Astrocyte (in vitro differentiated cells and primary cell): ENCODE data around the gene CPM. TPM values are rescaled to one million over a fixed set of nuclear protein-coding genes. Genes with fewer than 3 reads are reported as not detected.

ENCODE experiments used
- DNase-seq: peaks from one replicate; pipeline ENCODE4 v3.0.0-alpha.2; 2010; ENCODE audit warnings: low read depth
- FAIRE-seq: peaks from 2 replicates; lab custom pipeline; 2011; peaks lifted over from hg19 to GRCh38; lab: Jason Lieb, UNC
- H2AFZ ChIP-seq: 2 replicates; pipeline ENCODE4 v1.6.0; 2012; ENCODE audit warnings: low read depth, low read length, inconsistent platforms
- H3K27ac ChIP-seq: 2 replicates; pipeline ENCODE4 v1.5.1; 2011; ENCODE audit warnings: low read depth, low read length, inconsistent platforms
- H3K27me3 ChIP-seq: 2 replicates; pipeline ENCODE4 v1.6.0; 2011; ENCODE audit warnings: low read length, inconsistent platforms; ENCODE audit not compliant: insufficient read depth
- H3K36me3 ChIP-seq: 2 replicates; pipeline ENCODE4 v1.5.1; 2011; ENCODE audit warnings: low read length, inconsistent platforms; ENCODE audit not compliant: insufficient read depth
- H3K4me1 ChIP-seq: 2 replicates; pipeline ENCODE4 v1.5.1; 2011; ENCODE audit warnings: low read length, inconsistent platforms; ENCODE audit not compliant: insufficient read depth
- H3K4me2 ChIP-seq: 2 replicates; pipeline ENCODE4 v1.6.0; 2012; ENCODE audit warnings: low read length, inconsistent platforms
- H3K4me3 ChIP-seq: 2 replicates; pipeline ENCODE4 v1.5.1; 2011; ENCODE audit warnings: low read depth, mild to moderate bottlenecking, low read length, inconsistent platforms; ENCODE audit not compliant: insufficient read depth
- H3K79me2 ChIP-seq: 2 replicates; pipeline ENCODE4 v1.6.0; 2012; ENCODE audit warnings: mild to moderate bottlenecking, low read length, inconsistent platforms; ENCODE audit not compliant: insufficient read depth
- H3K9ac ChIP-seq: 2 replicates; pipeline ENCODE4 v1.6.0; 2012; ENCODE audit warnings: mild to moderate bottlenecking, low read length, inconsistent platforms
- H3K9me3 ChIP-seq: 2 replicates; pipeline ENCODE4 v1.5.1; 2012; ENCODE audit warnings: low read depth, mild to moderate bottlenecking, low read length, inconsistent platforms; ENCODE audit not compliant: insufficient read depth
- H4K20me1 ChIP-seq: 2 replicates; pipeline ENCODE4 v1.6.0; 2012; ENCODE audit warnings: low read length, inconsistent platforms; ENCODE audit not compliant: insufficient read depth
- H3K27ac Mint-ChIP-seq: one replicate; pipeline ENCODE4 v1.8.0; 2021; ENCODE audit warnings: mild to moderate bottlenecking, mixed read lengths; ENCODE audit not compliant: unreplicated experiment
- H3K27me3 Mint-ChIP-seq: one replicate; pipeline ENCODE4 v1.8.0; 2021; ENCODE audit warnings: low read depth, mixed read lengths; ENCODE audit not compliant: unreplicated experiment
- H3K36me3 Mint-ChIP-seq: one replicate; pipeline ENCODE4 v1.8.0; 2021; ENCODE audit warnings: low read depth, mixed read lengths; ENCODE audit not compliant: unreplicated experiment
- H3K4me1 Mint-ChIP-seq: one replicate; pipeline ENCODE4 v1.8.0; 2021; ENCODE audit warnings: low read depth, mixed read lengths; ENCODE audit not compliant: unreplicated experiment
- H3K4me3 Mint-ChIP-seq: one replicate; pipeline ENCODE4 v1.8.0; 2021; ENCODE audit warnings: mild to moderate bottlenecking, moderate library complexity, mixed read lengths; ENCODE audit not compliant: unreplicated experiment
- H3K9me3 Mint-ChIP-seq: one replicate; pipeline ENCODE4 v1.8.0; 2021; ENCODE audit warnings: mild to moderate bottlenecking, mixed read lengths; ENCODE audit not compliant: unreplicated experiment
- CTCF ChIP-seq: IDR thresholded peaks from 2 replicates; pipeline ENCODE4 v1.5.1; 2011; ENCODE audit warnings: low read depth, mild to moderate bottlenecking, inconsistent platforms, low read length, moderate library complexity; ENCODE audit not compliant: insufficient read depth
- EZH2 ChIP-seq: IDR thresholded peaks from 2 replicates; pipeline ENCODE4 v1.6.1; 2012; ENCODE audit warnings: mild to moderate bottlenecking, low read length, inconsistent platforms; ENCODE audit not compliant: insufficient read depth
- total RNA-seq: library from RNA; stranded (reverse); gene quantifications from 2 replicates; pipeline ENCODE4 v1.2.1, GENCODE V29; 2021

CPM gene
- total RNA-seq, 1 donor from 2014 or later = 2.7 TPM

- no peaks in the 10 kb centered on the region for H3K36me3 ChIP-seq
- H2AFZ ChIP-seq = no peak overlapping the region
- no peak overlapping the region for H3K4me2 ChIP-seq
- no peak for FAIRE-seq
- H3K4me3 Mint-ChIP-seq = no peak overlapping the region
- H4K20me1 ChIP-seq = no peaks in the 10 kb centered on the region
- no peak for TF ChIP-seq CTCF
- no peak for TF ChIP-seq EZH2
- no peaks in the 10 kb centered on the region for H3K9me3 Mint-ChIP-seq
- H3K4me3 ChIP-seq = no peak overlapping the region
- no peak overlapping the region for H3K27ac Mint-ChIP-seq
- no peaks in the 10 kb centered on the region for H3K36me3 Mint-ChIP-seq
- no peak for DNase-seq
- H3K79me2 ChIP-seq = no peaks in the 10 kb centered on the region
- H3K4me1 Mint-ChIP-seq = no peaks in the 10 kb centered on the region
- H3K4me1 ChIP-seq = no peaks in the 10 kb centered on the region
- H3K9me3 ChIP-seq = no peaks in the 10 kb centered on the region
- no peak overlapping the region for H3K27ac ChIP-seq
- no peak overlapping the region for H3K9ac ChIP-seq
- H3K27me3 ChIP-seq = no peaks in the 10 kb centered on the region
- H3K27me3 Mint-ChIP-seq = peaks cover 4% of the 10 kb centered on the region
Observed at GRCh38 chr12:68940731-68941130, 7.8 kb upstream of the CPM start.

GRCh38 chr12:68939505-68939904, 6.5 kb upstream of the CPM start:
- Histone ChIP-seq H3K9me3 (no peaks in the 10 kb centered on the region), H3K4me3 (no peak overlapping the region), H3K4me2 (no peak overlapping the region), H3K27ac (no peak overlapping the region), H3K4me1 (no peaks in the 10 kb centered on the region), H3K27me3 (no peaks in the 10 kb centered on the region), H4K20me1 (no peaks in the 10 kb centered on the region), H3K36me3 (no peaks in the 10 kb centered on the region), H3K79me2 (no peaks in the 10 kb centered on the region), H2AFZ (no peak overlapping the region), H3K9ac (no peak overlapping the region)
- DNase-seq (no peak), FAIRE-seq (no peak)
- TF ChIP-seq CTCF (no peak), EZH2 (no peak)
- no peaks in the 10 kb centered on the region for H3K36me3 Mint-ChIP-seq
- no peak overlapping the region for H3K4me3 Mint-ChIP-seq
- H3K27ac Mint-ChIP-seq = no peak overlapping the region
- H3K4me1 Mint-ChIP-seq = no peaks in the 10 kb centered on the region
- peaks cover 8% of the 10 kb centered on the region for H3K27me3 Mint-ChIP-seq
- H3K9me3 Mint-ChIP-seq = no peaks in the 10 kb centered on the region

GRCh38 chr12:68934392-68934791, 1.4 kb upstream of the CPM start:
- Mint-ChIP-seq H3K27ac (no peak overlapping the region), H3K4me1 (no peaks in the 10 kb centered on the region), H3K9me3 (peaks cover 2% of the 10 kb centered on the region), H3K4me3 (no peak overlapping the region), H3K36me3 (no peaks in the 10 kb centered on the region), H3K27me3 (peaks cover 24% of the 10 kb centered on the region)
- no peak for FAIRE-seq
- Histone ChIP-seq H3K36me3 (no peaks in the 10 kb centered on the region), H3K9me3 (no peaks in the 10 kb centered on the region), H4K20me1 (no peaks in the 10 kb centered on the region), H3K4me2 (no peak overlapping the region), H3K9ac (no peak overlapping the region), H2AFZ (no peak overlapping the region), H3K4me3 (no peak overlapping the region), H3K27me3 (peaks cover 8% of the 10 kb centered on the region), H3K27ac (no peak overlapping the region), H3K4me1 (peaks cover 13% of the 10 kb centered on the region), H3K79me2 (no peaks in the 10 kb centered on the region)
- no peak for DNase-seq
- TF ChIP-seq CTCF = no peak
- no peak for TF ChIP-seq EZH2
